ENCODE data around the gene PRPF40A.

PRPF40A gene

GRCh38 chr2:152620985-152621384 lies 96.3 kb downstream of the PRPF40A start:
- TF ChIP-seq, protein P1, sequence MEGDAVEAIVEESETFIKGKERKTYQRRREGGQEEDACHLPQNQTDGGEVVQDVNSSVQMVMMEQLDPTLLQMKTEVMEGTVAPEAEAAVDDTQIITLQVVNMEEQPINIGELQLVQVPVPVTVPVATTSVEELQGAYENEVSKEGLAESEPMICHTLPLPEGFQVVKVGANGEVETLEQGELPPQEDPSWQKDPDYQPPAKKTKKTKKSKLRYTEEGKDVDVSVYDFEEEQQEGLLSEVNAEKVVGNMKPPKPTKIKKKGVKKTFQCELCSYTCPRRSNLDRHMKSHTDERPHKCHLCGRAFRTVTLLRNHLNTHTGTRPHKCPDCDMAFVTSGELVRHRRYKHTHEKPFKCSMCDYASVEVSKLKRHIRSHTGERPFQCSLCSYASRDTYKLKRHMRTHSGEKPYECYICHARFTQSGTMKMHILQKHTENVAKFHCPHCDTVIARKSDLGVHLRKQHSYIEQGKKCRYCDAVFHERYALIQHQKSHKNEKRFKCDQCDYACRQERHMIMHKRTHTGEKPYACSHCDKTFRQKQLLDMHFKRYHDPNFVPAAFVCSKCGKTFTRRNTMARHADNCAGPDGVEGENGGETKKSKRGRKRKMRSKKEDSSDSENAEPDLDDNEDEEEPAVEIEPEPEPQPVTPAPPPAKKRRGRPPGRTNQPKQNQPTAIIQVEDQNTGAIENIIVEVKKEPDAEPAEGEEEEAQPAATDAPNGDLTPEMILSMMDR (IDR thresholded peaks at IDR 0.05; ENCODE audit: borderline replicate concordance, insufficient read depth, low read depth, low read length): no peak

GRCh38 chr2:152620208-152620607 lies 97.1 kb downstream of the PRPF40A start:
- H3K4me3 ChIP-seq (ENCODE audit: low read depth, low read length): no peak overlapping the region
- TF ChIP-seq, protein P1 (IDR thresholded peaks at IDR 0.05; ENCODE audit: borderline replicate concordance, insufficient read depth, low read depth, low read length): no peak

More at GRCh38 chr2:152620985-152621384, 96.3 kb downstream of the PRPF40A start:
- no peak overlapping the region for H3K4me3 ChIP-seq (ENCODE audit: low read depth, low read length)

DNA sequence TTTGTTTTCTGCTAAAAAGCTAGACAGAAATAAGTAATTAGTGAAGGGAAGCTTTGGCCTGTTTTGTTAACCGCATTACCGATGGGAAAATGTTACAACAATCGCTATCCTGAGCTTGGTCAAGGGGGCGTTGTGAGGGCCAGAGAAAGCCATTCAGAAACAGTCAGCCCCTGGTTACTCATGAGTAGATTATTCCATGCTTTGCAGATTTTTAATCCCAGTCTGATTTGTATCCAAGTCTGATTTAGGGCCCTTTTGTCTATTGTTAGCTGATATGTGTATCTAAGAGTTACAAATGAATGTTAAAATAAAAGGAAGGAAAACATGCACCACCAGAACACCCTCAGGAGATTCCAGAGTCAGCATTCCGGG lies 99.1 kb downstream of the PRPF40A start:
- TF ChIP-seq, protein P1 (IDR thresholded peaks at IDR 0.05; ENCODE audit: borderline replicate concordance, insufficient read depth, low read depth, low read length): no peak
- no peak overlapping the region for H3K4me3 ChIP-seq (ENCODE audit: low read depth, low read length)

DNA sequence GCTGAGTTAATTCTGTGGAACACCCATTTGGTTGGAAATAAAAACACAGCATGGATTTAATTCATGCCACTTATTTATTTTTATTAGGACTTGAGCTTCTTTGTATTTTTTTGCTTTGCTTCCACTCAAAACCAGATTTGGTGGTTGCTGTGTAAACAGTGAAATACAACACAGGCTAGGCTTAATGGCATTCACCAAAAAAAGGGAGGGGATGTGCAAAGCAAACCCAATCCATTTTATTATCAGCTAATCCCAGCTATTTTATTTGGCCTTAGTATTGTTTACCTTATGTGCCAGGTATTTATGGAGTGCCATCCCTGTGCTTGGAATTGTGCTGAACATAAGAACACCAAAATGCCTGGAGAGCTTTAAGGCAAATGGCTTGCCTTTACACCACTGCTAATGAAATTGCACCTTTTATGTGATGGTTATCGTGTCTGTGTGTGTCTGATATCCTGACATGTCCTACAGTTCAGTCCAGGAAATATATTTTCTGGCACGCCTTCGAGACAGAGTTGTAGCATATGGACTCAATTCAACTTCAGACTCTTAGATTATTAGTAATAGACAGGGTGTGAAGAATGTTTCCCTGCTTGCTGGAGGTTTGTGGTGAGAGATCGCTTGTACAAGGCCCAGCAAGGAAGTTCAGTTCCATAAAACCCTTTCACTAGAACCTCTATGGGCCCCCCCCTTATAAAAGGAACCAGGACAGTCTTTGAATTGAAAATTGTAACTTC lies 99.6 kb downstream of the PRPF40A start:
- H3K4me3 ChIP-seq (ENCODE audit: low read depth, low read length): no peak overlapping the region
- TF ChIP-seq, protein P1 (IDR thresholded peaks at IDR 0.05; ENCODE audit: borderline replicate concordance, insufficient read depth, low read depth, low read length): no peak

DNA sequence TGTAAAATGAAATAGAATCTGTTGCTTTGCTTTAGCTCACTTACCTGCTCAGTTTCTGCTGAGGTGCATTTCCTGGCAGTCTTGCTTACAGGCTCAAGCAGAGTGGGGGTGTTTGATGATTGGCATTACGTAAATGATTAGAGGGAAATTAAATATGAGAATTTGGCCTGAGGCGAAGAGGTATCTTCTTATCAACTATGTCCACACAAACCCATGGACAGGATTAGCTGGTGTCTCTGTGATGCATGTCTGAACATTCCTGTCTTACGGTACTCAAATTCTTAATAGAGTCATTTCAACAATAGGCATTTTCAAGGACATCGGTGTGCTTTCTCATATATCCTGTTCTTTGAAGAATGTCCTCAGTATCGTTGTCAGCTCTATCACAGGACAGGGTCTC lies 102.1 kb downstream of the PRPF40A start:
- TF ChIP-seq, protein P1 (IDR thresholded peaks at IDR 0.05; ENCODE audit: borderline replicate concordance, insufficient read depth, low read depth, low read length): no peak
- H3K4me3 ChIP-seq (ENCODE audit: low read depth, low read length): no peak overlapping the region

DNA sequence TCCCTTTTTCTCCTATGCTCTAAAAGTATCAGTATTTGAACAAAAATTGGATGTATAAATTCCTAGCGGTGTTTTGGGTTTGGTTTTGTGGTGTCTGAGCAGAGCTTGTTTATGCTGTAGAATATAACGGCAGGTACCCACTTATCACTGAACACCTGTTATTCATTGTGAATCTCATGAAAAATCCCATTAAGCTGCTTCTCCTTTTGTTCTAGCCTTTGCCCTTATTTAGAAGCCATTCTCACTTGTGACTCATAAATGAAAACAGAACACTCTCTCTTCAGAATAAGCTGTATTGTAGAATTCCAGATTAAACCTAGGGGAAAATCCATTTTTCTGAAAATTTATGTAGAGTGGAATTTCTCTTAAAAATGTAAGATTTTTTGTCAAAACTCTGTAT lies 104.0 kb downstream of the PRPF40A start:
- TF ChIP-seq, protein P1 (IDR thresholded peaks at IDR 0.05; ENCODE audit: borderline replicate concordance, insufficient read depth, low read depth, low read length): no peak
- no peak overlapping the region for H3K4me3 ChIP-seq (ENCODE audit: low read depth, low read length)

Measured in GM12875 (cell line).